ENCODE data around the gene MYOM1.

The MYOM1 gene

GRCh38 chr18:3175195-3175758 is 44.5 kb downstream of the MYOM1 start:
- TF ChIP-seq CTCF (IDR thresholded peaks at IDR 0.05; ENCODE audit: control extremely low read depth, extremely low read depth, low read depth, missing control alignments), result no peak

GRCh38 chr18:3172097-3172496 is 47.7 kb downstream of the MYOM1 start:
- no peak for TF ChIP-seq CTCF (IDR thresholded peaks at IDR 0.05; ENCODE audit: control extremely low read depth, extremely low read depth, low read depth, missing control alignments)
- ChIA-PET CTCF (interaction anchor here (0.7 to 1.4 kb wide), 4 partner anchors 8 to 74 kb away, joined by 3 to 5 read pairs (median 4); no protein-coding TSS in a partner anchor), POLR2A (no interaction called here)

More at GRCh38 chr18:3175195-3175758, 44.5 kb downstream of the MYOM1 start:
- CTCF ChIA-PET, result interaction anchor here (1.0 to 2.4 kb wide), 6 partner anchors 17 to 182 kb away, joined by 3 to 23 read pairs (median 6); no protein-coding TSS in a partner anchor
- POLR2A ChIA-PET, result interaction anchor here (0.6 kb wide), 1 partner anchor 51 kb away, joined by 3 read pairs; no protein-coding TSS in a partner anchor
- DNase-seq (ENCODE audit: extremely low spot score), result no peak

GRCh38 chr18:3171631-3172030 is 48.1 kb downstream of the MYOM1 start:
- POLR2A ChIA-PET, result no interaction called here
- DNase-seq (ENCODE audit: extremely low spot score), result no peak
- CTCF ChIA-PET, result interaction anchor here (0.7 to 1.4 kb wide), 4 partner anchors 8 to 74 kb away, joined by 3 to 5 read pairs (median 4); no protein-coding TSS in a partner anchor
- no peak for TF ChIP-seq CTCF (IDR thresholded peaks at IDR 0.05; ENCODE audit: control extremely low read depth, extremely low read depth, low read depth, missing control alignments)

More at GRCh38 chr18:3172097-3172496, 47.7 kb downstream of the MYOM1 start:
- no peak for DNase-seq (ENCODE audit: extremely low spot score)

GRCh38 chr18:3170441-3171161 is 49.2 kb downstream of the MYOM1 start:
- DNase-seq (ENCODE audit: extremely low spot score), result no peak
- CTCF ChIA-PET, result no interaction called here
- POLR2A ChIA-PET, result no interaction called here
- no peak for TF ChIP-seq CTCF (IDR thresholded peaks at IDR 0.05; ENCODE audit: control extremely low read depth, extremely low read depth, low read depth, missing control alignments)

- CTCF ChIA-PET, result no interaction called here
- no peak for DNase-seq (ENCODE audit: extremely low spot score)
- no peak for TF ChIP-seq CTCF (IDR thresholded peaks at IDR 0.05; ENCODE audit: control extremely low read depth, extremely low read depth, low read depth, missing control alignments)
- POLR2A ChIA-PET, result no interaction called here
These were observed 55.4 kb downstream of the MYOM1 start for GRCh38 chr18:3164381-3164780.

GRCh38 chr18:3163968-3164367 is 55.8 kb downstream of the MYOM1 start:
- POLR2A ChIA-PET, result no interaction called here
- no peak for TF ChIP-seq CTCF (IDR thresholded peaks at IDR 0.05; ENCODE audit: control extremely low read depth, extremely low read depth, low read depth, missing control alignments)
- CTCF ChIA-PET, result interaction anchor here (1.0 kb wide), 1 partner anchor 13 kb away, joined by 4 read pairs; no protein-coding TSS in a partner anchor
- DNase-seq (ENCODE audit: extremely low spot score), result no peak
